T-helper 1 cell treated with Interleukin-12 subunit alpha and Interleukin-12 subunit beta and Interleukin-4 antibody, amounts not matched to agents 30 μg/mL and 1 μg/mL, for 36 hours (primary cell): Measurements from ENCODE around the gene SLC38A1.

Source experiments
- H3K27ac Mint-ChIP-seq: one replicate; pipeline ENCODE4 v1.8.0; 2021; ENCODE audit warnings: mild to moderate bottlenecking, mixed read lengths
- H3K27me3 Mint-ChIP-seq: one replicate; pipeline ENCODE4 v1.8.0; 2021; ENCODE audit warnings: low read depth, mixed read lengths
- H3K36me3 Mint-ChIP-seq: one replicate; pipeline ENCODE4 v1.8.0; 2021; ENCODE audit warnings: low read depth, mixed read lengths
- H3K4me1 Mint-ChIP-seq: one replicate; pipeline ENCODE4 v1.8.0; 2021; ENCODE audit warnings: low read depth, mixed read lengths
- H3K4me3 Mint-ChIP-seq: one replicate; pipeline ENCODE4 v1.8.0; 2021; ENCODE audit warnings: mild to moderate bottlenecking, moderate library complexity, mixed read lengths
- H3K9me3 Mint-ChIP-seq: one replicate; pipeline ENCODE4 v1.8.0; 2021; ENCODE audit warnings: mixed read lengths

SLC38A1 gene

GRCh38 chr12:46230983-46231382 lies 37.9 kb downstream of the SLC38A1 start:
- H3K4me3 Mint-ChIP-seq, result no peak overlapping the region
- no peaks in the 10 kb centered on the region for H3K27me3 Mint-ChIP-seq
- H3K27ac Mint-ChIP-seq, result peak overlapping the region; percentile 36
- no peaks in the 10 kb centered on the region for H3K9me3 Mint-ChIP-seq
- H3K4me1 Mint-ChIP-seq, result peaks cover 27% of the 10 kb centered on the region
- H3K36me3 Mint-ChIP-seq, result peaks cover 63% of the 10 kb centered on the region

- peaks cover 65% of the 10 kb centered on the region for H3K36me3 Mint-ChIP-seq
- H3K4me1 Mint-ChIP-seq, result peaks cover 30% of the 10 kb centered on the region
- no peak overlapping the region for H3K4me3 Mint-ChIP-seq
- H3K9me3 Mint-ChIP-seq, result no peaks in the 10 kb centered on the region
- H3K27me3 Mint-ChIP-seq, result no peaks in the 10 kb centered on the region
- H3K27ac Mint-ChIP-seq, result peak overlapping the region; percentile 64
Measured at GRCh38 chr12:46230306-46230705, 38.5 kb downstream of the SLC38A1 start.

GRCh38 chr12:46227616-46228015 lies 41.2 kb downstream of the SLC38A1 start:
- H3K9me3 Mint-ChIP-seq, result no peaks in the 10 kb centered on the region
- H3K27ac Mint-ChIP-seq, result no peak overlapping the region
- no peak overlapping the region for H3K4me3 Mint-ChIP-seq
- peaks cover 39% of the 10 kb centered on the region for H3K4me1 Mint-ChIP-seq
- peaks cover 65% of the 10 kb centered on the region for H3K36me3 Mint-ChIP-seq
- H3K27me3 Mint-ChIP-seq, result no peaks in the 10 kb centered on the region

DNA sequence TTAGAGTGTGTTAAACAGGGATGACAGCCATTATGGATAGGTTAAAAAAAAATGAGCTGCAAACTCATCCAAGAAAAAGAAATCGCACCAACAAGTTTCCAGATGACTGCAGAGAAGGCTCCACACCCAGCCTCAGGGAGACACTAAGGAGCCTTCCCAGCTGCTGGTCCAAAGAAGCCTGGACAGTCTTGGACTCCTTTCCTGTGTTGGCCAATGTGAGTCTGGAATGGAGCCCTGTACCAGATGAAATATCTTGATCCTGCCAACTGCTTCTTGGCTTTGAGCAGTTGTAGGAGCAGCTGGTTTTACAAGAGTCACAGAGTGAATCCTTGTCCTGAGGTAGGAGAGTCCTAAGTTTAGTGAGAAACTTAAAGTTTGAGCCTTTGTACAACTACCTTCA lies 44.5 kb downstream of the SLC38A1 start:
- no peak overlapping the region for H3K27ac Mint-ChIP-seq
- H3K4me3 Mint-ChIP-seq, result no peak overlapping the region
- no peaks in the 10 kb centered on the region for H3K9me3 Mint-ChIP-seq
- H3K4me1 Mint-ChIP-seq, result peaks cover 56% of the 10 kb centered on the region
- H3K27me3 Mint-ChIP-seq, result no peaks in the 10 kb centered on the region
- H3K36me3 Mint-ChIP-seq, result peaks cover 70% of the 10 kb centered on the region

- Mint-ChIP-seq H3K4me3 (peak overlapping the region; percentile 24), H3K27me3 (no peaks in the 10 kb centered on the region), H3K36me3 (peaks cover 72% of the 10 kb centered on the region), H3K27ac (peak overlapping the region; percentile 96), H3K4me1 (peaks cover 69% of the 10 kb centered on the region), H3K9me3 (no peaks in the 10 kb centered on the region)
Measured at GRCh38 chr12:46223047-46223446, 45.8 kb downstream of the SLC38A1 start.

GRCh38 chr12:46222636-46223035 lies 46.2 kb downstream of the SLC38A1 start:
- no peaks in the 10 kb centered on the region for H3K27me3 Mint-ChIP-seq
- H3K27ac Mint-ChIP-seq, result peak overlapping the region; percentile 96
- H3K36me3 Mint-ChIP-seq, result peaks cover 72% of the 10 kb centered on the region
- peaks cover 73% of the 10 kb centered on the region for H3K4me1 Mint-ChIP-seq
- H3K4me3 Mint-ChIP-seq, result peak overlapping the region; percentile 41
- H3K9me3 Mint-ChIP-seq, result no peaks in the 10 kb centered on the region

- no peaks in the 10 kb centered on the region for H3K27me3 Mint-ChIP-seq
- H3K9me3 Mint-ChIP-seq, result no peaks in the 10 kb centered on the region
- peak overlapping the region; percentile 42 for H3K4me3 Mint-ChIP-seq
- H3K27ac Mint-ChIP-seq, result peak overlapping the region; percentile 96
- peaks cover 77% of the 10 kb centered on the region for H3K4me1 Mint-ChIP-seq
- H3K36me3 Mint-ChIP-seq, result peaks cover 67% of the 10 kb centered on the region
Measured at GRCh38 chr12:46221255-46222128, 47.4 kb downstream of the SLC38A1 start.

- Mint-ChIP-seq H3K27ac (peak overlapping the region; percentile 96), H3K4me3 (peak overlapping the region; percentile 62), H3K9me3 (no peaks in the 10 kb centered on the region), H3K4me1 (peaks cover 85% of the 10 kb centered on the region), H3K27me3 (no peaks in the 10 kb centered on the region), H3K36me3 (peaks cover 65% of the 10 kb centered on the region)
Measured at GRCh38 chr12:46219877-46220655, 48.8 kb downstream of the SLC38A1 start.

DNA sequence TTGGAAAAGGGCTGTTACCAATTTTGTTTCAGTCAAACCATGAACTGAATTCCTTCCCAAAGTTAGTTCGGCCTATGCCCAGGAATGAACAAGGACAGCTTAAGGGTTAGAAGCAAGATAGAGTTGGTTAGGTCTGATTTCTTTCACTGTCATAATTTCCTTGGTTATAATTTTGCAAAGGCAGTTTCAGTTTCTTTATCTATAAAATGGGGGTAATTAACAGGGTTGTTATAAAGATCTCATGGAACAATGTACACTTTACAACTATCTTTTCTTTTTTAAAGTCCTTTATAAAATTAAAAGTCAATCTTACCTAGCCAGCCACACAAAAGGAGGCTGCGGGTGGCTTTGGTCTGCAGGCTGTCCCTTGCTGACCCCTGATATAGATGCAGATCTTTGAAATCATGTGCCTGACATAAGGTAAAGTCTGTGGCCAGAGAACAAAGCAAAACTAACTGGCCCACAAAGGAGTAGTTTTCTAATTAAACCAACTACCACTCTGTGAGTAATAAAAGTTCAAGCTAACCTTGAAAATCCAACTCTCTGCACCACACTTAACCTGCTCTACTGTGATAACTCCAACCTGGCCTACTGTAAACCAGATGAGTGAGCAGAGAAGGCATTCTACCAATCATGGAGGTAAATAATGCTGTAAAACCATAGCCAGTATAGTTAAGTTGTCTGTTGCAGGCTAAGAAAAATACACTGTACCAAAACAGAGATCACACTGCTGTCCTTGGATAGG lies 49.5 kb downstream of the SLC38A1 start:
- Mint-ChIP-seq H3K36me3 (peaks cover 62% of the 10 kb centered on the region), H3K27me3 (no peaks in the 10 kb centered on the region), H3K9me3 (no peaks in the 10 kb centered on the region), H3K4me1 (peaks cover 88% of the 10 kb centered on the region), H3K27ac (peak overlapping the region; percentile 96), H3K4me3 (peak overlapping the region; percentile 62)

GRCh38 chr12:46218322-46219095 lies 50.3 kb downstream of the SLC38A1 start:
- H3K4me3 Mint-ChIP-seq, result peak overlapping the region; percentile 77
- H3K9me3 Mint-ChIP-seq, result no peaks in the 10 kb centered on the region
- H3K27me3 Mint-ChIP-seq, result no peaks in the 10 kb centered on the region
- H3K4me1 Mint-ChIP-seq, result peaks cover 90% of the 10 kb centered on the region
- H3K36me3 Mint-ChIP-seq, result peaks cover 61% of the 10 kb centered on the region
- H3K27ac Mint-ChIP-seq, result peak overlapping the region; percentile 96

- Mint-ChIP-seq H3K27ac (peak overlapping the region; percentile 96), H3K27me3 (no peaks in the 10 kb centered on the region), H3K9me3 (no peaks in the 10 kb centered on the region), H3K36me3 (peaks cover 62% of the 10 kb centered on the region), H3K4me3 (peak overlapping the region; percentile 77), H3K4me1 (peaks cover 90% of the 10 kb centered on the region)
Measured at GRCh38 chr12:46217541-46218321, 51.1 kb downstream of the SLC38A1 start.

DNA sequence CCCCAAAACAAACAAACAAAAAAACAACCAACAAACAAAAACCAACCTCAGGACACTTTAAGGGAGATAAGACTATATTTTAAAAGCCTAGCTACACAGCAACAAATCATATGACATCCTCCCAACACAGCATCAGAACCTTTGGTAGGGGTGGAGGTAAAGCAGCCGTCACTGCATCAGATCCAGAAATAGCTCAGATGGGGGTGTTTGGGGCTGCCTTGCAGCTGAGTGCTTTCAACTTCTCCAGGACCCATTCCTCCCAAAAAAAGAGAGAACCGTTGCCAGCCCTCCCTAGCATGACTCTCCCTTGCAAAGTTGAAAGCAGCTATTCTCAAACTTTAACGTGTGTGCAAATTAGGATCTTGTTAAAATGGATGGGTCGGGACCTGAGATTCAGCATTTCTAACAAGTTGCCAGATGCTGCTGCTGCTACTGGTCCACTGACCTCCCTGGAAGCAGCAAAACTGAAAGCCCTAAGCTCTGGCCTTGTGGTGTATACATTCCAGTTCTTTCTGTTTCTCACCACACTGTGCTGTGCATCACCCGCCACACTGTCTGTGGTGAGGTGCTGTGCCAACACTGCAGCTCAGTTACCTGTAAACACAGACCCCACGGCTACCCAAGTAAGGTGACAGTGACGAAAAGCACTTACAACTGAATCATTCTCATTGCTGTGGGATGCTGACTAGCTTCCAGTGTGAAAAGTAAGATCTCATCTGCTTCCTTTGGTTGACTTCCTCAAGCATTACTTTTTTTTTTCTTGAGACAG lies 54.0 kb downstream of the SLC38A1 start:
- H3K27ac Mint-ChIP-seq, result peak overlapping the region; percentile 98
- peak overlapping the region; percentile 89 for H3K4me3 Mint-ChIP-seq
- H3K27me3 Mint-ChIP-seq, result no peaks in the 10 kb centered on the region
- H3K4me1 Mint-ChIP-seq, result peaks cover 91% of the 10 kb centered on the region
- peaks cover 63% of the 10 kb centered on the region for H3K36me3 Mint-ChIP-seq
- no peaks in the 10 kb centered on the region for H3K9me3 Mint-ChIP-seq
